BLaER1 (cell line): ENCODE measurements around the gene ANKRD13A.
"Not testable (repeated sequence)": the region's sequence is repeated elsewhere in the genome, so short reads cannot be mapped to it uniquely, and the experiment has no call there.

Experiments used
- H3K27ac ChIP-seq: shearing (Covaris generic); formaldehyde crosslinking; 2 replicates; pipeline ENCODE4 v1.8.1; 2022
- H3K27me3 ChIP-seq: shearing (Covaris generic); formaldehyde crosslinking; 2 replicates; pipeline ENCODE4 v1.8.1; 2022
- H3K36me3 ChIP-seq: shearing (Covaris generic); formaldehyde crosslinking; 2 replicates; pipeline ENCODE4 v1.8.1; 2022
- H3K4me1 ChIP-seq: shearing (Covaris generic); formaldehyde crosslinking; 2 replicates; pipeline ENCODE4 v1.8.1; 2022
- H3K4me2 ChIP-seq: shearing (Covaris generic); formaldehyde crosslinking; 2 replicates; pipeline ENCODE4 v1.8.1; 2022
- H3K4me3 ChIP-seq: shearing (Covaris generic); formaldehyde crosslinking; 2 replicates; pipeline ENCODE4 v1.8.1; 2022
- H3K9ac ChIP-seq: shearing (Covaris generic); formaldehyde crosslinking; 2 replicates; pipeline ENCODE4 v1.8.1; 2022
- H3K9me3 ChIP-seq: shearing (Covaris generic); formaldehyde crosslinking; 2 replicates; pipeline ENCODE4 v1.8.1; 2022
- H4K20me1 ChIP-seq: shearing (Covaris generic); formaldehyde crosslinking; 2 replicates; pipeline ENCODE4 v1.8.1; 2022
- Cebpa-rat ChIP-seq: shearing (Covaris generic); IDR thresholded peaks from 2 replicates; pipeline ENCODE4 v1.8.1; 2022

Gene ANKRD13A

GRCh38 chr12:110058875-110059615 lies 59.8 kb downstream of the ANKRD13A start:
- no peak overlapping the region for H3K4me2 ChIP-seq
- TF ChIP-seq Cebpa-rat = no peak

GRCh38 chr12:110059651-110060000 lies 60.4 kb downstream of the ANKRD13A start:
- Histone ChIP-seq H3K4me1 (no peaks in the 10 kb centered on the region; the same call in 1 of the 2 replicates), H3K4me3 (no peak overlapping the region), H3K9ac (no peak overlapping the region), H3K36me3 (no peaks in the 10 kb centered on the region), H3K4me2 (no peak overlapping the region), H3K27me3 (no peaks in the 10 kb centered on the region), H4K20me1 (no peaks in the 10 kb centered on the region), H3K9me3 (no peaks in the 10 kb centered on the region), H3K27ac (no peak overlapping the region)
- no peak for TF ChIP-seq Cebpa-rat

More at GRCh38 chr12:110058875-110059615, 59.8 kb downstream of the ANKRD13A start:
- no peak overlapping the region for H3K9ac ChIP-seq
- H4K20me1 ChIP-seq = no peaks in the 10 kb centered on the region
- no peaks in the 10 kb centered on the region for H3K36me3 ChIP-seq
- H3K27me3 ChIP-seq = no peaks in the 10 kb centered on the region
- no peaks in the 10 kb centered on the region for H3K9me3 ChIP-seq
- H3K4me3 ChIP-seq = no peak overlapping the region
- no peaks in the 10 kb centered on the region; the same call in 1 of the 2 replicates for H3K4me1 ChIP-seq
- H3K27ac ChIP-seq = no peak overlapping the region

- Histone ChIP-seq H3K36me3 (no peaks in the 10 kb centered on the region), H3K4me2 (no peak overlapping the region), H3K27me3 (no peaks in the 10 kb centered on the region), H3K4me3 (no peak overlapping the region), H3K4me1 (no peaks in the 10 kb centered on the region; the same call in 1 of the 2 replicates), H3K27ac (no peak overlapping the region), H3K9ac (no peak overlapping the region), H3K9me3 (no peaks in the 10 kb centered on the region), H4K20me1 (no peaks in the 10 kb centered on the region)
- no peak for TF ChIP-seq Cebpa-rat
Observed at GRCh38 chr12:110062241-110062640, 63.0 kb downstream of the ANKRD13A start.

GRCh38 chr12:110065540-110065939 lies 66.3 kb downstream of the ANKRD13A start:
- Histone ChIP-seq H3K36me3 (0 out of 2 replicates have a peak, but pooled peaks cover 4% of the 10 kb centered on the region), H3K27me3 (no peaks in the 10 kb centered on the region), H4K20me1 (no peaks in the 10 kb centered on the region), H3K9me3 (no peaks in the 10 kb centered on the region), H3K27ac (no peak overlapping the region), H3K4me2 (no peak overlapping the region), H3K4me1 (no peaks in the 10 kb centered on the region), H3K9ac (no peak overlapping the region), H3K4me3 (no peak overlapping the region)
- no peak for TF ChIP-seq Cebpa-rat

- H3K27me3 ChIP-seq = no peaks in the 10 kb centered on the region
- 0 out of 2 replicates have a peak, but pooled peaks cover 4% of the 10 kb centered on the region for H3K36me3 ChIP-seq
- H3K27ac ChIP-seq = no peak overlapping the region
- H3K4me1 ChIP-seq = peaks cover 3% of the 10 kb centered on the region
- no peaks in the 10 kb centered on the region for H3K9me3 ChIP-seq
- H3K9ac ChIP-seq = no peak overlapping the region
- H3K4me2 ChIP-seq = no peak overlapping the region
- H3K4me3 ChIP-seq = no peak overlapping the region
- no peak for TF ChIP-seq Cebpa-rat
- H4K20me1 ChIP-seq = no peaks in the 10 kb centered on the region
Observed at GRCh38 chr12:110067531-110067930, 68.3 kb downstream of the ANKRD13A start.

- H3K36me3 ChIP-seq, H3K4me2 ChIP-seq, H3K9me3 ChIP-seq, H4K20me1 ChIP-seq, H3K27me3 ChIP-seq, H3K27ac ChIP-seq, H3K9ac ChIP-seq, H3K4me1 ChIP-seq, H3K4me3 ChIP-seq: not testable (repeated sequence)
Observed at GRCh38 chr12:110068115-110068514, 68.9 kb downstream of the ANKRD13A start.

GRCh38 chr12:110068654-110069053 lies 69.4 kb downstream of the ANKRD13A start:
- H3K9ac ChIP-seq = no peak overlapping the region
- no peak overlapping the region for H3K4me3 ChIP-seq
- no peak overlapping the region for H3K27ac ChIP-seq
- peaks cover 14% of the 10 kb centered on the region for H3K4me1 ChIP-seq
- 0 out of 2 replicates have a peak, but pooled peaks cover 4% of the 10 kb centered on the region for H3K36me3 ChIP-seq
- H3K27me3 ChIP-seq = no peaks in the 10 kb centered on the region
- TF ChIP-seq Cebpa-rat = no peak
- no peak overlapping the region for H3K4me2 ChIP-seq
- H3K9me3 ChIP-seq = no peaks in the 10 kb centered on the region
- no peaks in the 10 kb centered on the region for H4K20me1 ChIP-seq

- no peak overlapping the region for H3K9ac ChIP-seq
- H3K9me3 ChIP-seq = no peaks in the 10 kb centered on the region
- no peak overlapping the region for H3K4me3 ChIP-seq
- no peak overlapping the region for H3K27ac ChIP-seq
- no peaks in the 10 kb centered on the region for H3K27me3 ChIP-seq
- H4K20me1 ChIP-seq = no peaks in the 10 kb centered on the region
- H3K36me3 ChIP-seq = 0 out of 2 replicates have a peak, but pooled peaks cover 4% of the 10 kb centered on the region
- H3K4me2 ChIP-seq = no peak overlapping the region
- peaks cover 23% of the 10 kb centered on the region for H3K4me1 ChIP-seq
- TF ChIP-seq Cebpa-rat = no peak
Observed at GRCh38 chr12:110071504-110071903, 72.3 kb downstream of the ANKRD13A start.

GRCh38 chr12:110071967-110072366 lies 72.7 kb downstream of the ANKRD13A start:
- H3K36me3 ChIP-seq = 0 out of 2 replicates have a peak, but pooled peaks cover 4% of the 10 kb centered on the region
- H3K4me2 ChIP-seq = 0 out of 2 replicates have a peak overlapping the region, but pooled peaks have one; percentile 80
- H3K27ac ChIP-seq = no peak overlapping the region
- no peak for TF ChIP-seq Cebpa-rat
- H4K20me1 ChIP-seq = no peaks in the 10 kb centered on the region
- no peak overlapping the region for H3K9ac ChIP-seq
- H3K4me3 ChIP-seq = no peak overlapping the region
- H3K4me1 ChIP-seq = peaks cover 23% of the 10 kb centered on the region
- no peaks in the 10 kb centered on the region for H3K9me3 ChIP-seq
- H3K27me3 ChIP-seq = no peaks in the 10 kb centered on the region

- peak overlapping the region; percentile 50 for H3K27ac ChIP-seq
- peak overlapping the region; percentile 68 for H3K9ac ChIP-seq
- H3K4me3 ChIP-seq = peak overlapping the region; percentile 56
- not testable (repeated sequence) for H3K36me3 ChIP-seq, H3K9me3 ChIP-seq, H3K27me3 ChIP-seq, H4K20me1 ChIP-seq
- H3K4me1 ChIP-seq = peaks cover 23% of the 10 kb centered on the region
- peak overlapping the region; percentile 80 for H3K4me2 ChIP-seq
Observed at GRCh38 chr12:110072636-110073035, 73.4 kb downstream of the ANKRD13A start.
